ENCODE results near the gene PLPP7. TPM values are rescaled to one million over a fixed set of nuclear protein-coding genes. Genes with fewer than 3 reads are reported as not detected.

PLPP7 gene
- total RNA-seq, 1 donor from 2014 or later = 5.4 TPM

DNA sequence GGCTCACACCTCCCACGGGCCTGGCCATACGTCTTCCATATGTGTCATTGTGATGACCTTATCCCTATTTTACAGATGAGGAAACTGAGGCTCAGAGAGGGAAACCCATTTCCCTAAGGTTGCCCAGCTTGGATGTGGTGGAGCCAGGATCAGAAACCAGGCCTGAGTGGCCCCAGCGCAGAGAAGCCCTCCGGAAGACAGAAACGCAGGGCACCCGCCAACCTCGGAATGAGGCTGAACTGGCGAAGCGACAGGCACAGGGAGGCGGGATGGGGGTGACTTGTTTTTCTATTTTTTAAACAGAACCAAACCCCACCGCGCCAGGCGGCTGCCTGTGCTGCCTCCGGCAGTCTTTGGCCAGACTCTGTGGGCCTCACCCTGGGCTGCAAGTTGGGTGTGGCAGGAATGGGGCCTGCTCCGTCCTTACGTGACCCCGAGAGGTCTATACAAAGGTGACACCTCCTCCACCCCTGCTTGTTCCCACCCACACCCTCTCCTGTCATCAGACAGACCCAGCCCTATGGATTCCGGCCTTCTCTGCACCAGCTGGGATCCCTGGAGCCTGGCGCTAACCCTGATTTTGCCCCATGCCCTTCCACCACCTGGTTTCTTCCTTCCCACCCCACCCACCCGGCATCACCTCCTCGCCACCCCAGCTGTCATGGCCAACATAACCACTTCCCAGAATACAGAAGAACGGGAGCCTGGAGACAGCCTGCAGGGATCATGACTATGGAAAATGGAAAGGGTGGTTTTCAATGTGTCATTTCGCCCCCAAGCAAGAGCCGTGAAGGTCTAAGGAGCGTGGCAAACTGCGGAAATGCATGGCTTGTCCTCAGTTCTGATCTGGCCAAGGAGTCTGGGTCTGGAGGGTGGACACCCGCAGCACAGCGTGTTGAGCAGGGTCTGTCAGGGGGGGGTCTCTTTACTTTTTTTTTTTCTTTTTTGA, 23.6 kb downstream of the PLPP7 start:
- H3K27ac ChIP-seq = no peak overlapping the region
- H3K27me3 Mint-ChIP-seq (ENCODE audit: insufficient read depth, low read depth) = no peaks in the 10 kb centered on the region
- no peaks in the 10 kb centered on the region for H4K20me1 ChIP-seq (ENCODE audit: low read depth)
- H3K36me3 Mint-ChIP-seq = peaks cover 1% of the 10 kb centered on the region
- DNase-seq (ENCODE audit: low spot score) = no peak
- no peaks in the 10 kb centered on the region for H3K9me3 ChIP-seq (ENCODE audit: low read depth)
- TF ChIP-seq, protein P1, sequence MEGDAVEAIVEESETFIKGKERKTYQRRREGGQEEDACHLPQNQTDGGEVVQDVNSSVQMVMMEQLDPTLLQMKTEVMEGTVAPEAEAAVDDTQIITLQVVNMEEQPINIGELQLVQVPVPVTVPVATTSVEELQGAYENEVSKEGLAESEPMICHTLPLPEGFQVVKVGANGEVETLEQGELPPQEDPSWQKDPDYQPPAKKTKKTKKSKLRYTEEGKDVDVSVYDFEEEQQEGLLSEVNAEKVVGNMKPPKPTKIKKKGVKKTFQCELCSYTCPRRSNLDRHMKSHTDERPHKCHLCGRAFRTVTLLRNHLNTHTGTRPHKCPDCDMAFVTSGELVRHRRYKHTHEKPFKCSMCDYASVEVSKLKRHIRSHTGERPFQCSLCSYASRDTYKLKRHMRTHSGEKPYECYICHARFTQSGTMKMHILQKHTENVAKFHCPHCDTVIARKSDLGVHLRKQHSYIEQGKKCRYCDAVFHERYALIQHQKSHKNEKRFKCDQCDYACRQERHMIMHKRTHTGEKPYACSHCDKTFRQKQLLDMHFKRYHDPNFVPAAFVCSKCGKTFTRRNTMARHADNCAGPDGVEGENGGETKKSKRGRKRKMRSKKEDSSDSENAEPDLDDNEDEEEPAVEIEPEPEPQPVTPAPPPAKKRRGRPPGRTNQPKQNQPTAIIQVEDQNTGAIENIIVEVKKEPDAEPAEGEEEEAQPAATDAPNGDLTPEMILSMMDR (IDR thresholded peaks at IDR 0.05) = no peak
- TF ChIP-seq EZH2phosphoT487 (IDR thresholded peaks at IDR 0.05) (no peak), EZH2 (IDR thresholded peaks at IDR 0.05) (no peak)
- H3K27ac Mint-ChIP-seq = no peak overlapping the region
- peaks cover 4% of the 10 kb centered on the region for H3F3A ChIP-seq (ENCODE audit: low read depth)
- no peak overlapping the region for H3K9ac ChIP-seq
- no peaks in the 10 kb centered on the region for H3K36me3 ChIP-seq
- peaks cover 5% of the 10 kb centered on the region for H3K4me1 Mint-ChIP-seq
- H3K4me1 ChIP-seq = peaks cover 5% of the 10 kb centered on the region
- H3K4me2 ChIP-seq = no peak overlapping the region
- no peak overlapping the region for H3K4me3 ChIP-seq
- H3K4me3 Mint-ChIP-seq = no peak overlapping the region
- H3K9me3 Mint-ChIP-seq = peaks cover 2% of the 10 kb centered on the region
- H3K27me3 ChIP-seq = no peaks in the 10 kb centered on the region
- no peak overlapping the region for H2AFZ ChIP-seq (replicated peaks)
- H3K79me2 ChIP-seq (ENCODE audit: low read depth) = no peaks in the 10 kb centered on the region

DNA sequence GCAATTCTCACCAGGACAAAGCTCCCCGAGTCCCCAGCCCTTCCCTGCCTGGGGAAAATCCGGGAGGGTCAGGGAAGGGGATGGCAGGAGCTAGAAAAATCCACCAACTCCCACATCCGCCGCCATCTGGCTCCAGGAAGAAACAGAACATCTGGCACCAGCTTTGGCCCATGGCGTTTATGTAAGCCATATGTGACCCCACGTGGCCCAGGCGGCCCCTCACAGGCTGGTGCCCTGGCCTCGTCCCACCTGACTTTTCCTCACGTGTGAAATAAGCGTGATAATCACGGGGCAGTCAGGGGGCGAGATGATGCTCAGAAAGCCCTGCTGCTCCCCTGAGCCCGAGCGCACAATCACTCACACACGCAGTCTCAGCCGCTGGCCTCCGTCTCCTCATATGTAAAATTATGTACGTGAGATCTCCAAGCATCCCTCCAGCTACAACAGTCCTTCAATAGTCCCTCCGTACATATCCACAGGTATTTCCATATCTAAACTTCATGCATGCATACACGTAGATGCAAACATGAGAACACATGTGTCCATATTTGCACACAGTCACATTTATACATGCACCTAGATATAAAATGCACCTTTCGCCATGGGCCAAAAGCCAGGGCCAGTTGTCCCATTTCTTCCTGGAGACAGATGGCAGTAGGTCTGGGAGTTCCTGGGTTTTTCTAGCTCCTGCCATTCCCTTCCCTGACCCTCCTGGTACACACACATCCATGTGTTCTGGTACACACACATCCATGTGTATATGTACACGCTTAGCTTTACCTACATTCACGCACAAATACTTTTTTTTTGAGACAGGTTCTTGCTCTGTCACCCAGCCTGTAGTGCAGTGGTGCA, 28.9 kb downstream of the PLPP7 start:
- H3K27me3 ChIP-seq = no peaks in the 10 kb centered on the region
- Mint-ChIP-seq H3K27ac (no peak overlapping the region), H3K36me3 (no peaks in the 10 kb centered on the region), H3K9me3 (peaks cover 1% of the 10 kb centered on the region), H3K27me3 (ENCODE audit: insufficient read depth, low read depth) (no peaks in the 10 kb centered on the region), H3K4me3 (no peak overlapping the region), H3K4me1 (peaks cover 7% of the 10 kb centered on the region)
- DNase-seq (ENCODE audit: low spot score) = no peak
- no peaks in the 10 kb centered on the region for H3K36me3 ChIP-seq
- no peak overlapping the region for H3K27ac ChIP-seq
- H3F3A ChIP-seq (ENCODE audit: low read depth) = no peaks in the 10 kb centered on the region
- no peak overlapping the region for H3K9ac ChIP-seq
- H3K4me3 ChIP-seq = no peak overlapping the region
- H2AFZ ChIP-seq (replicated peaks) = no peak overlapping the region
- no peak overlapping the region for H3K4me2 ChIP-seq
- no peaks in the 10 kb centered on the region for H4K20me1 ChIP-seq (ENCODE audit: low read depth)
- TF ChIP-seq, protein P1 (IDR thresholded peaks at IDR 0.05) = no peak
- no peak for TF ChIP-seq EZH2 (IDR thresholded peaks at IDR 0.05)
- no peak for TF ChIP-seq EZH2phosphoT487 (IDR thresholded peaks at IDR 0.05)
- H3K9me3 ChIP-seq (ENCODE audit: low read depth) = no peaks in the 10 kb centered on the region
- no peaks in the 10 kb centered on the region for H3K79me2 ChIP-seq (ENCODE audit: low read depth)
- H3K4me1 ChIP-seq = no peaks in the 10 kb centered on the region

DNA sequence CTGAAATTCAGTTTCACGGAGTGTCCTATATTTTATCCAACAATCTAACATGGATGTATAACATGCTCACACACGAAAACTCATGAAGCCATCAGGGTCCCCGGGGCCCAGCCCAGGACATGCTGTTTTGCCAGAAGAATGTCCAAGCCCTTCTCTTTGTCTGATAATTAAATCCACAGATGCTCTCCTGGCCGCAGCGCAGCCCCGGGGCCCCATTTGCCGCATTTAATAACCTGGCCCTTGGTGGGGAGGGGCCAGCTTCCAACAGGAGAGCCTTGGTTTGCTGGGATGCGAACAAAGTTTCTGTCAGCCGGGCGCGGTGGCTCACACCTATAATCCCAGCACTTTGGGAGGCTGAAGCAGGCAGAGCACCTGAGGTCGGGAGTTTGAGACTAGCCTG, 30.0 kb downstream of the PLPP7 start:
- Histone ChIP-seq H3K9me3 (ENCODE audit: low read depth) (no peaks in the 10 kb centered on the region), H3K27me3 (no peaks in the 10 kb centered on the region), H3K4me2 (no peak overlapping the region), H3K4me3 (no peak overlapping the region), H3K9ac (no peak overlapping the region), H3K4me1 (no peaks in the 10 kb centered on the region), H4K20me1 (ENCODE audit: low read depth) (no peaks in the 10 kb centered on the region), H2AFZ (replicated peaks) (no peak overlapping the region), H3K79me2 (ENCODE audit: low read depth) (no peaks in the 10 kb centered on the region), H3K36me3 (no peaks in the 10 kb centered on the region), H3K27ac (no peak overlapping the region), H3F3A (ENCODE audit: low read depth) (no peaks in the 10 kb centered on the region)
- Mint-ChIP-seq H3K4me3 (no peak overlapping the region), H3K36me3 (no peaks in the 10 kb centered on the region), H3K27ac (no peak overlapping the region), H3K27me3 (ENCODE audit: insufficient read depth, low read depth) (no peaks in the 10 kb centered on the region), H3K9me3 (no peaks in the 10 kb centered on the region), H3K4me1 (peaks cover 7% of the 10 kb centered on the region)
- no peak for DNase-seq (ENCODE audit: low spot score)
- no peak for TF ChIP-seq EZH2phosphoT487 (IDR thresholded peaks at IDR 0.05)
- TF ChIP-seq EZH2 (IDR thresholded peaks at IDR 0.05) = no peak
- TF ChIP-seq, protein P1 (IDR thresholded peaks at IDR 0.05) = no peak

All from neural progenitor cell (in vitro differentiated cells).